ENCODE results near the gene TBX10.
"Not testable (repeated sequence)": the region's sequence is repeated elsewhere in the genome, so short reads cannot be mapped to it uniquely, and the experiment has no call there.

TBX10 gene

DNA sequence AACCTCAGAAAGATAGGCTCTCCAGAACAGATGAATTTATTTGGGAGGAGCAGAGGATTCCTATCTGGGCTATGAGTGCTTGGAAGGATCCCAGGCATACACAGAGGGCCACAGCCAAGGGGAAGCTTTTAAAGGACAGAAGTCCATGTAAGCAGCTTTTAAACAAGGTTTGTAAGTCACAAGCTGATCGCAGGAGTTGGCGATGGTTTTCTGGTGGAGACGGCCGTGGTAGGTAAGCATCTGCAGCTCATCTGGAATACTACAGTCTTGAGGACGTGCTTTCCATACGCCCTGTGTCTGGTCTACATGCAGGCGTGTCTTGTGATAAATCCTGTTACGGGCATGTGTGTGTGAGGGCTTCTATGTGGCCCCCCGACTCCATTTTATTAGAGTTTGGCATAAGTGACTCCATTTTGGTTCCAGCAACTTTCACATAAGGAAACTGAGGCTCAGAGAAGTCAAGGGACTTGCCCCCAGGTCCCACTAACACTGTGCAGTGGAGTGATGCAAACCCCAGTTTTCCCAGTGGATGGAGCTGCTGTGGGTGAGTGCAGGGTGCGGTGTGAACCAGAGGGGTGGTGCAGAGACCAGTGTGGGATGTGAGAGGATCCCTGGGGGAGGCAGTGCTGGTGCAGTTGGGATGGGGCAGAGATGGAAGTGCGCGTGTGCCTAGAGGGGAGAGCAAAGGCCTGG is 22.7 kb upstream of the TBX10 start:
- Histone ChIP-seq H3K27me3 (no peaks in the 10 kb centered on the region), H3K36me3 (no peaks in the 10 kb centered on the region), H3K4me1 (ENCODE audit: control insufficient read depth in 1 of 2, insufficient read depth in 1 of 2, low read depth in 1 of 2, low read length in 1 of 2) (no peaks in the 10 kb centered on the region), H3K4me3 (ENCODE audit: low read depth in 1 of 2, low read length in 1 of 2) (no peak overlapping the region), H3K27ac (no peak overlapping the region), H3K9me3 (no peaks in the 10 kb centered on the region)
- TF ChIP-seq, protein P1, sequence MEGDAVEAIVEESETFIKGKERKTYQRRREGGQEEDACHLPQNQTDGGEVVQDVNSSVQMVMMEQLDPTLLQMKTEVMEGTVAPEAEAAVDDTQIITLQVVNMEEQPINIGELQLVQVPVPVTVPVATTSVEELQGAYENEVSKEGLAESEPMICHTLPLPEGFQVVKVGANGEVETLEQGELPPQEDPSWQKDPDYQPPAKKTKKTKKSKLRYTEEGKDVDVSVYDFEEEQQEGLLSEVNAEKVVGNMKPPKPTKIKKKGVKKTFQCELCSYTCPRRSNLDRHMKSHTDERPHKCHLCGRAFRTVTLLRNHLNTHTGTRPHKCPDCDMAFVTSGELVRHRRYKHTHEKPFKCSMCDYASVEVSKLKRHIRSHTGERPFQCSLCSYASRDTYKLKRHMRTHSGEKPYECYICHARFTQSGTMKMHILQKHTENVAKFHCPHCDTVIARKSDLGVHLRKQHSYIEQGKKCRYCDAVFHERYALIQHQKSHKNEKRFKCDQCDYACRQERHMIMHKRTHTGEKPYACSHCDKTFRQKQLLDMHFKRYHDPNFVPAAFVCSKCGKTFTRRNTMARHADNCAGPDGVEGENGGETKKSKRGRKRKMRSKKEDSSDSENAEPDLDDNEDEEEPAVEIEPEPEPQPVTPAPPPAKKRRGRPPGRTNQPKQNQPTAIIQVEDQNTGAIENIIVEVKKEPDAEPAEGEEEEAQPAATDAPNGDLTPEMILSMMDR (IDR thresholded peaks at IDR 0.05) = no peak

DNA sequence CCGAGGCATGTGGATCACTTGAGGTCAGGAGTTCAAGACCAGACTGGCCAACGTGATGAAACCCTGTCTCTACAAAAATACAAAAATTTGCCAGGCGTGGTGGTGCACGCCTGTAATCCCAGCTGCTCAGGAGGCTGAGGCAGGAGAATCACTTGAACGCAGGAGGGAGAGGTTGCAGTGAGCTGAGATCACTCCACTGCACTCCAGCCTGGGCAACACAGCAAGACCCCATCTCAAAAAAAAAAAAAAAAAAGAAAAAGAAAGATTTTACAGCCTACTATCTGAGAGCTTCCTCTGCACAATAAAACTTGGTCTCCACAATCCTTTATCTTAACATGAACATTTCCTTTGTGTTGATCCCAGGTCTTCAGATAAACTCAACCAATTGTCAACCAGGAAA is 21.2 kb upstream of the TBX10 start:
- not testable (repeated sequence) for H3K4me3 ChIP-seq (ENCODE audit: low read depth in 1 of 2, low read length in 1 of 2); H3K27me3 ChIP-seq; H3K4me1 ChIP-seq (ENCODE audit: control insufficient read depth in 1 of 2, insufficient read depth in 1 of 2, low read depth in 1 of 2, low read length in 1 of 2); H3K27ac ChIP-seq; H3K9me3 ChIP-seq; H3K36me3 ChIP-seq

DNA sequence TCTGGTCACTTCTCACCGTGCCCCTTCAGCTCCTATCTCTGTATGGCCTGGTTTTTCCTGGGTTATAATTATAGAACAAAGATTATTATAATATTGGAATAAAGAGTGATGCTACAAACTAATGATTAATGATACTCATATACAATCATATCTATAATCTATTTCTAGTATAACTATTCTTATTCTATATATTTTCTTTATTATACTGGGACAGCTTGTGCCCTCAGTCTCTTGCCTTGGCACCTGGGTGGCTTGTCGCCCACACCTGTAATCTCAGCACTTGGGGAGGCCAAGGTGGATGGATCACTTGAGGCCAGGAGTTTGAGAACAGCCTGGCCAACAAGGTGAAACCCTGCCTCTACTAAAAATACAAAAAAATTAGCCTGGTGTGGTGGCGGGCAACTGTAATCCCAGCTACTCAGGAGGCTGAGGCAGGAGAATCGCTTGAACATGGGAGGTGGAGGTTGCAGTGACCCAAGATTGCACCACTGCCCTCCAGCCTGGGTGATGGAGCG is 20.1 kb upstream of the TBX10 start:
- not testable (repeated sequence) for H3K4me3 ChIP-seq (ENCODE audit: low read depth in 1 of 2, low read length in 1 of 2); H3K27ac ChIP-seq; H3K9me3 ChIP-seq; H3K36me3 ChIP-seq; H3K27me3 ChIP-seq; H3K4me1 ChIP-seq (ENCODE audit: control insufficient read depth in 1 of 2, insufficient read depth in 1 of 2, low read depth in 1 of 2, low read length in 1 of 2)

- H3K27ac ChIP-seq = no peak overlapping the region
- H3K9me3 ChIP-seq = no peaks in the 10 kb centered on the region
- H3K27me3 ChIP-seq = peaks cover 3% of the 10 kb centered on the region
- H3K4me1 ChIP-seq (ENCODE audit: control insufficient read depth in 1 of 2, insufficient read depth in 1 of 2, low read depth in 1 of 2, low read length in 1 of 2) = no peaks in the 10 kb centered on the region
- H3K36me3 ChIP-seq = no peaks in the 10 kb centered on the region
- no peak overlapping the region for H3K4me3 ChIP-seq (ENCODE audit: low read depth in 1 of 2, low read length in 1 of 2)
- TF ChIP-seq, protein P1 (IDR thresholded peaks at IDR 0.05) = no peak
These were observed 17.7 kb upstream of the TBX10 start for GRCh38 chr11:67657300-67657699.

- Histone ChIP-seq H3K4me3 (ENCODE audit: low read depth in 1 of 2, low read length in 1 of 2) (no peak overlapping the region), H3K27ac (no peak overlapping the region), H3K9me3 (no peaks in the 10 kb centered on the region), H3K4me1 (ENCODE audit: control insufficient read depth in 1 of 2, insufficient read depth in 1 of 2, low read depth in 1 of 2, low read length in 1 of 2) (no peaks in the 10 kb centered on the region), H3K27me3 (peaks cover 11% of the 10 kb centered on the region), H3K36me3 (no peaks in the 10 kb centered on the region)
- TF ChIP-seq, protein P1 (IDR thresholded peaks at IDR 0.05) = no peak
These were observed 16.8 kb upstream of the TBX10 start for GRCh38 chr11:67656278-67656922.

DNA sequence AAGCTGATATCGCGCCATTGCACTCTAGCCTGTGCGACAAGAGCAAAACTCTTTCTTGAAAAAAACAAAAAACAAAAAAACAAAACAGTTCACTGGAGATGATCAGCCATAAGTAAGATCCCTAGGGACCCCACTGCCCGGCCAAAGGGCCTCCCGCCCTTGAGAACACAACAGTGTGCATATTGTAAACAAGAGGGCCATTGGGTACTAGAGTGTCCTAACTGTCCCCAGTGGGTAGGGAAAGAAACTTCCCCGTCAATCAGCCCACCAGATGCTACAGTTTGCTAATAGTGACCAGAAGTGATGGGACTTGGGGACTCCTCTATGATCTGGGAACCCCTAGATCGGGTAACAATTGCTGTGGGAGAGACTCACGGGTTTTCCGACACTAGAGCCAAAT is 14.7 kb upstream of the TBX10 start:
- H3K4me3 ChIP-seq (ENCODE audit: low read depth in 1 of 2, low read length in 1 of 2) = no peak overlapping the region
- H3K4me1 ChIP-seq (ENCODE audit: control insufficient read depth in 1 of 2, insufficient read depth in 1 of 2, low read depth in 1 of 2, low read length in 1 of 2) = no peaks in the 10 kb centered on the region
- H3K9me3 ChIP-seq = no peaks in the 10 kb centered on the region
- peaks cover 31% of the 10 kb centered on the region for H3K27me3 ChIP-seq
- TF ChIP-seq, protein P1 (IDR thresholded peaks at IDR 0.05) = no peak
- H3K36me3 ChIP-seq = no peaks in the 10 kb centered on the region
- H3K27ac ChIP-seq = no peak overlapping the region

Measured in neutrophil (primary cell).